GM19372 (cell line): ENCODE data around the gene HS3ST1.

ENCODE experiments used
- ATAC-seq: cut with Tn5 transposase; IDR thresholded peaks from one replicate; pipeline ENCODE4 v1.9.1; 2021; ENCODE audit warnings: mild to moderate bottlenecking, low read depth, moderate library complexity; ENCODE audit not compliant: unreplicated experiment

HS3ST1 gene

GRCh38 chr4:11428231-11428898 lies at the start of gene HS3ST1:
HS3ST1 (minus strand) TSS chr4:11428894; CDS start chr4:11400005, 28,889 bp downstream.
- peak; percentile 48 for ATAC-seq

DNA sequence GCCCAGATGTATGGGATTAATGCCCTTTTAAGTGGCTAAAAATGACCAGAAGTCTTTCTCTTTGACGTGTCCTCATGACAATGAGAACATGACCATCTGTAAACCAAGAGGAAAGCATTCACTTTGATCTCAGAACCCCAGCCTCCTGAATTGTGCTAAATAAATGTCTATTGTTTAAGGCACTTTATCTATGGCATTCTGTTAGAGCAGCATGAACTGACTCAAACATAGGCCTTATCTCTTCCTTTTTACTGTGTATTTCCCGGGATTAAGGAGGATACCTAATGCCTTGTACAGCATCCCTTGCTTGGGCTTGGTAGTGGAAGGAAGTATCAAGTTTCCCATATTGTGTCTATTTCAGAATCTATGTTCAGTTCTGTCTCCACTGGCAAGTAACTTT lies 47.2 kb upstream of the HS3ST1 start:
- ATAC-seq: no peak

DNA sequence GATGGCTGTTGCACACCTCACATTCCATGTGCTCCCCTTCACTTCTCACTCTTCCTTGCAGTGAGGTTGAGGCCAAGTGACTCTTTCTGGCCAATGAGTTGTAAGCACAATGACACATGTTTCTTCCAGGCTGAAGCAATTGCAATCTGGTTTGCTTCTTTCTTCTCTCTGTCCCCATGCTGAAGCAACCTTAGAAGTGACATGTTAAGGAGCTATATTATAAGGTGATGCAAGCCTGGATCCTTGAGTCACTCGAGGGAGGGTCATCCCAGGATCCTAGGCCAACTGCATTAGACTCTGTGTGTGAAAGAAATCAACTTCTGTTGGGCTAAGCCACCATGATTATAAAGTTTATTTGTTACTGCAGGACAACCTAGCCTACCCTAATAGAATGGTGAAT lies 45.5 kb upstream of the HS3ST1 start:
- no peak for ATAC-seq

GRCh38 chr4:11472535-11472934 lies 43.8 kb upstream of the HS3ST1 start:
- no peak for ATAC-seq

- peak; percentile 68 for ATAC-seq
These were observed 42.9 kb upstream of the HS3ST1 start for GRCh38 chr4:11471618-11472017.

- no peak for ATAC-seq
These were observed 42.4 kb upstream of the HS3ST1 start for GRCh38 chr4:11471046-11471441.

- peak; percentile 53 for ATAC-seq
These were observed 41.8 kb upstream of the HS3ST1 start for GRCh38 chr4:11470438-11471045.

- peak; percentile 61 for ATAC-seq
These were observed 41.1 kb upstream of the HS3ST1 start for GRCh38 chr4:11469650-11470437.

DNA sequence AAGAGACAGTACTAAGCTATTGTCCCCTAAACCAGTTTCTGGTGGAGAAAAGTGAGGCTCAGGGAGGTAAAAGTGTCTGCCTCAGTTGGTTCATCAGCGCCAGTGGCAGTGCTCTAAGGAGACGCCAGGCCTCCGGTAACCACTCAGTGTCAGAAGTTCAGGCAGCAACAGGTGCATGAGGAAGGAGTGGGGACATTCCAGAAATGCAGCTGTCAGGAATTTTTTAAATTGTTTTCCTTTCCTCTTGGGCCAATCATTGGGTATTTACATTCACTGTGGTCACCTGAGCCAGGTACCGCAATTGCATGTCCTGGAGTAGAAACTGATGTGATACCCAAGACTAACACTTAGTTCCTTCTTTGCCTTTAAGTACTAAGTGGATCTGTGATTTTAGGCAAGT lies 40.2 kb upstream of the HS3ST1 start:
- no peak for ATAC-seq

- ATAC-seq: no peak
These were observed 39.2 kb upstream of the HS3ST1 start for GRCh38 chr4:11467931-11468330.

DNA sequence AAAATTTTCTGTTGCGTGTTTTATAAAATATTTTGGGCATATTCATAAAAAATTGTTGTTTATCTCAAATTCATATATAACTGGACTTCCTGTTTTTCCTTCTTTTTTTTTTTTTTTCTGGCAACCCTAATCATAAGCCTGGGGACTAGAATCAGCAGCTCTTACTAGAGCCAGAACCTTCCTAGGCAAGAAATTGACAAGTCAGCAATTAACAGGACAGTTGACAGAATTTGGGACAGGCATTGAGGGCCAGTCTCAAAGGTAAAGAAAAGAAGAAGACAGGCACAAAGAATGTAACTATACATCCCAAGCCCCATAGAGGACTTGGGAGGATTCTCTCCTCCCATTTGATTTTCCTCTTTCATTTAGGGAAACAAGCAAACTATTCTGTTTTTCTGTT lies 35.0 kb upstream of the HS3ST1 start:
- ATAC-seq: no peak

- ATAC-seq: no peak
These were observed 27.7 kb upstream of the HS3ST1 start for GRCh38 chr4:11456401-11456800.

GRCh38 chr4:11455201-11455835 lies 26.6 kb upstream of the HS3ST1 start:
- no peak for ATAC-seq

- no peak for ATAC-seq
These were observed 23.0 kb upstream of the HS3ST1 start for GRCh38 chr4:11451716-11452115.

GRCh38 chr4:11446155-11446811 lies 17.6 kb upstream of the HS3ST1 start:
- no peak for ATAC-seq

DNA sequence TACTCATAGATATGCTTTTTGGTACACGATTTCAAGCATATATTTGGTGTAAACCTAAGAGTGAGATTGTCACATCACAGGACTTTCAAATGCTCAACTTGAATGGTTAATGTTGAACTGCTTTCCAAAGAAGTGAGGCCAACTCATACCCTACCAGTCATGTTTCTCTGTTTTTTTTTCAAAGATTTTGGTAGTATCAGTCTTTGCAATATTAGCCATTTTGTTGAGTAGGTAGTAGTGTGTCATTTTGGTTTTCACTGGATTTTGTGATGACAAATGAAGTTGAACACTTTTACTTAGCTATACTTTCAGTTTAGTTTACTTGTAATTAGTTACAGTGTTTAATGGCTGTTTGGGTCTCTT lies 12.5 kb upstream of the HS3ST1 start:
- no peak for ATAC-seq

- no peak for ATAC-seq
These were observed 11.9 kb upstream of the HS3ST1 start for GRCh38 chr4:11440481-11441193.

GRCh38 chr4:11439836-11440235 lies 11.1 kb upstream of the HS3ST1 start:
- no peak for ATAC-seq

- ATAC-seq: no peak
These were observed 10.0 kb upstream of the HS3ST1 start for GRCh38 chr4:11438647-11439046.

DNA sequence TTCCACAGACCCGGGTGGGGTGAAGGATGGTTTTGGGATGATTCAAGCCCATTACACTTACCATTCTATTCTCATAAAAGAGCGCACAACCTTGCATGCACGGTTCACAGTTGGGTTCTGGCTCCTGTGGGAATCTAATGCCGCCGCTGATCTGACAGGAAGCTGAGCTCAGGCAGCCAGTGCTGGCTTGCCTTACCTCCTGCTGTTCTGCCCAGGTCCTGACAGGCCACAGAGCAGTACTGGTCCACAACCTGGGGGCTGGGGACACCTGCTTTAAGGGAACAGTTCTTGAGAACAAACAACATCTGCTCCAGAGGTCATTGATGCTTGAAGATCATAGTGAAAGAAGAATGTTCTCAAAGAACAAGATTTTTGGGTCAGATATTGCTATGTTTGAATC lies 8.0 kb upstream of the HS3ST1 start:
- peak; percentile 49 for ATAC-seq
